K562 (cell line): Measurements from ENCODE around the gene TMEM181. TPM values are rescaled to one million over a fixed set of nuclear protein-coding genes. Genes with fewer than 3 reads are reported as not detected.

Experiments
- ATAC-seq: fragments of 200-7000 bp; cut with Tn5 transposase; 3 replicates; pipeline ENCODE4 v1.9.1; 2020; ENCODE audit warnings: moderate library complexity
- BruUV-seq: library from RNA; stranded (reverse); fragments of 400-500 nt; replicated peaks from 2 replicates; lab custom pipeline; 2021; lab: Mats Ljungman, UMichigan
- CTCF ChIA-PET: fragments of 300-600 bp; formaldehyde crosslinking; extraction: SDS; loops from one replicate; lab custom pipeline; 2021; ENCODE audit warnings: low intra/inter-chr PET ratio; lab: Yijun Ruan, JAX
- POLR2A ChIA-PET: fragments of 300-600, 350-650 bp; sonication (Branson Sonifier 250); formaldehyde crosslinking; extraction: SDS; loops from one replicate; lab custom pipeline; 2021; ENCODE audit warnings: antibody characterized with exemption, inconsistent platforms; lab: Yijun Ruan, JAX
- DNase-seq, 4 experiments: peaks; one replicate each; pipeline versions ENCODE4 v3.0.0 to v3.0.0-alpha.2; 2011 to 2018; ENCODE audit warnings: low spot score in 3 of 4, mixed read lengths in 3 of 4; ENCODE audit errors: extremely low read depth in 1 of 4
- FAIRE-seq: peaks from 2 replicates; lab custom pipeline; 2011; peaks lifted over from hg19 to GRCh38; lab: Jason Lieb, UNC
- H2AFZ ChIP-seq: 2 replicates; pipeline ENCODE4 v1.6.0; 2011; ENCODE audit warnings: low read depth, low read length, control low read depth, inconsistent platforms
- H3K27ac ChIP-seq: fragments of 200-600 bp; 3 replicates; pipeline ENCODE4 v1.8.0; 2011; ENCODE audit warnings: low read depth, mild to moderate bottlenecking, control low read depth, inconsistent platforms, low read length, moderate library complexity, mixed read lengths; ENCODE audit errors: extremely low read depth
- H3K27me3 ChIP-seq, 2 experiments: fragments of 300-600 bp in 1 of 2; 2 replicates in 1 of 2; 3 replicates in 1 of 2; pipeline versions ENCODE4 v1.6.0 to v1.8.0; 2011; ENCODE audit warnings: inconsistent platforms in 2 of 2, low read length in 2 of 2, mild to moderate bottlenecking in 1 of 2, mixed read lengths in 1 of 2, moderate library complexity in 1 of 2; ENCODE audit not compliant: control insufficient read depth in 2 of 2, insufficient read depth in 2 of 2
- H3K36me3 ChIP-seq: fragments of 300-600 bp; 3 replicates; pipeline ENCODE4 v1.8.0; 2011; ENCODE audit warnings: mild to moderate bottlenecking, low read length, inconsistent platforms; ENCODE audit not compliant: control insufficient read depth, insufficient read depth
- H3K4me1 ChIP-seq, 2 experiments: fragments of 200-600 bp in 1 of 2; replicated peaks in 1 of 2; 2 replicates in 1 of 2; 3 replicates in 1 of 2; pipeline versions ENCODE4 v1.5.1 to v1.8.0; 2011; ENCODE audit warnings: inconsistent platforms in 2 of 2, low read length in 2 of 2, mild to moderate bottlenecking in 1 of 2, mixed read lengths in 1 of 2, moderate library complexity in 1 of 2; ENCODE audit not compliant: control insufficient read depth in 2 of 2, insufficient read depth in 2 of 2
- H3K4me2 ChIP-seq: 2 replicates; pipeline ENCODE4 v1.6.1; 2011; ENCODE audit warnings: low read length, control low read depth, inconsistent platforms, mixed read lengths; ENCODE audit not compliant: insufficient read depth
- H3K4me3 ChIP-seq: fragments of 200-600 bp; sonication (generic), shearing (Covaris generic); 2 replicates; pipeline ENCODE4 v1.5.1; 2016; ENCODE audit warnings: control low read depth, inconsistent platforms
- H3K79me2 ChIP-seq: fragments of 200-600 bp; 3 replicates; pipeline ENCODE4 v1.8.0; 2011; ENCODE audit warnings: low read length, inconsistent platforms; ENCODE audit not compliant: control insufficient read depth, insufficient read depth
- H3K9ac ChIP-seq, 2 experiments: 2 replicates each; pipeline versions ENCODE4 v1.6.0 to v1.6.1; 2011; ENCODE audit warnings: low read depth in 2 of 2, low read length in 2 of 2, control low read depth in 1 of 2, inconsistent platforms in 1 of 2, mild to moderate bottlenecking in 1 of 2, mixed read lengths in 1 of 2; ENCODE audit not compliant: insufficient read depth in 1 of 2
- H3K9me1 ChIP-seq: one replicate; pipeline ENCODE4 v1.6.0; 2011; ENCODE audit warnings: inconsistent platforms, mild to moderate bottlenecking, low read length, moderate library complexity; ENCODE audit not compliant: control insufficient read depth, insufficient read depth
- H3K9me3 ChIP-seq: replicated peaks from 2 replicates; pipeline ENCODE4 v1.5.1; 2011; ENCODE audit warnings: low read depth, low read length, inconsistent platforms; ENCODE audit not compliant: control insufficient read depth, insufficient read depth
- H4K20me1 ChIP-seq: replicated peaks from 2 replicates; pipeline ENCODE4 v1.6.1; 2011; ENCODE audit warnings: low read length, inconsistent platforms, mixed read lengths; ENCODE audit not compliant: control insufficient read depth, insufficient read depth
- BCOR ChIP-seq: fragments of 450-650 bp; IDR thresholded peaks from 2 replicates; pipeline ENCODE4 v1.6.1; 2016
- HSF4 ChIP-seq: fragments of 250-450 bp; sonication (Bioruptor Pico); IDR thresholded peaks from 2 replicates; pipeline ENCODE4 v2.1.2; 2022; ENCODE audit warnings: mild to moderate bottlenecking, moderate library complexity, borderline replicate concordance
- MECOM ChIP-seq: fragments of 250-450 bp; sonication (Bioruptor Pico); IDR thresholded peaks from 2 replicates; pipeline ENCODE4 v1.8.0; 2022; ENCODE audit warnings: inconsistent platforms
- SMAD1 ChIP-seq: fragments of 150-350 bp; IDR thresholded peaks from 2 replicates; pipeline ENCODE4 v1.6.1; 2014; ENCODE audit warnings: low read length, low read depth; ENCODE audit not compliant: partially characterized antibody
- SP2 ChIP-seq: IDR thresholded peaks from 2 replicates; pipeline ENCODE4 v1.6.1; 2011; ENCODE audit warnings: mild to moderate bottlenecking, low read depth, low read length, moderate library complexity; ENCODE audit not compliant: poor library complexity, severe bottlenecking; ENCODE audit errors: extremely low read depth
- ZNF121 ChIP-seq: sonication (generic); formaldehyde crosslinking; conservative IDR thresholded peaks from 2 replicates; pipeline ENCODE4 v1.8.0; 2022; ENCODE audit warnings: missing genetic modification reagents
- ZNF561 ChIP-seq: fragments of 450-650 bp; formaldehyde crosslinking; conservative IDR thresholded peaks from 2 replicates; pipeline ENCODE4 v1.4.0; 2020; ENCODE audit warnings: mild to moderate bottlenecking, moderate library complexity
- ZNF79 ChIP-seq: fragments of 250-450 bp; sonication (Bioruptor Pico); IDR thresholded peaks from 2 replicates; pipeline ENCODE4 v1.4.0; 2020; ENCODE audit warnings: low read depth, mild to moderate bottlenecking, moderate library complexity
- WGBS: fragments of 100-300 bp; shearing (Covaris generic); methylation state at CpG from one replicate; pipeline ENCODE4 v1.1.6; 2016; ENCODE audit warnings: low coverage, mixed read lengths; ENCODE audit not compliant: insufficient coverage; ENCODE audit errors: missing lambda C conversion rate; 5-methylcytosine and 5-hydroxymethylcytosine counted together
- in situ Hi-C: fragments of 300-500 bp; cut with MboI; formaldehyde crosslinking; loops from 4 replicates; pipeline ENCODE4 v1.15.0; 2018; ENCODE audit warnings: inconsistent platforms, mixed read lengths
- intact Hi-C: fragments of 100-400 bp; cut with micrococcal nuclease; formaldehyde crosslinking; loops from 2 replicates; pipeline ENCODE4 v1.14.2; 2022
- polyA plus RNA-seq, 8 experiments: library from polyadenylated mRNA; depleted of rRNA in 4 of 8; stranded (reverse) in 5 of 8; unstranded in 3 of 8; fragments of >200 nt; fragmentation: Nextera tagmentation in 2 of 8; fragmentation: Illumina TruSeq in 1 of 8; extraction: Ambion mirVana in 2 of 8; extraction: Trizol in 1 of 8; gene quantifications; 2 replicates each; pipeline versions ENCODE4 v1.2.1 to v1.2.3, GENCODE V29; 2011 to 2014; ENCODE audit warnings: inconsistent platforms in 1 of 8, missing spikeins in 1 of 8
- total RNA-seq, 7 experiments: library from RNA; depleted of rRNA in 6 of 7; stranded (reverse); fragments of >200 nt in 6 of 7; fragmentation: Illumina TruSeq in 2 of 7; extraction: Trizol in 2 of 7; gene quantifications; 2 replicates each; pipeline versions ENCODE4 v1.2.1 to v1.2.3, GENCODE V29; 2011 to 2021; ENCODE audit warnings: low replicate concordance in 1 of 7

TMEM181 gene
- total and polyA plus RNA-seq, 9 of the 15 experiments (the other 6 are each of a cell fraction or from before 2014, with no cell fraction given): 5.6 to 27.2 (median 19.9) TPM

DNA sequence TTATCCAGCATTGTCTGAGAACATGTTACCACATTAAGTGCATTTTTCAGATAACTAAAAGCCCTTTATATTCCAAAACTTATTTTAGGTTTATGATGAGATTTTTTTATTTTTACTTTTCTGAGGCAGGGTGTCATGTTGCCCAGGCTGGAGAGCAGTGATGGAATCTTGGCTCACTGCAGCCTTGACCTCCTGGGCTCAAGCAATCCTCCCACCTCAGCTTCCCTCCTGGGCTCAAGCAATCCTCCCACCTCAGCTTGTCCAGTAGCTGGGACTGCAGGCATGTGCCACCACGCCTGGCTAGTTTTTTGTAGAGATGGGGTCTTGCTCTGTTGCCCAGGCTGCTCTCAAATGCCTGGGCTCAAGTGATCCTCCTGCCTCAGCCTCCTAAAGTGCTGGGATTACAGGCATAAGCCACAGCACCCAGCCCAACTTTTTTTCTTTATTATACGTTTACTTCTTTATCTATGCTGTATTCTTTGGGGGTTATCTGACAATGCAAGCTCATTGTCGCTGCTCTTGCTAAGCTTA, 78.5 kb downstream of the TMEM181 start:
- FAIRE-seq: no peak
- Histone ChIP-seq H3K9me3 (no peaks in the 10 kb centered on the region), H3K9ac (no peak overlapping the region; a peak in 1 of 4 replicates), H3K27ac (no peak overlapping the region), H3K4me3 (no peak overlapping the region), H2AFZ (no peak overlapping the region), H3K9me1 (no peaks in the 10 kb centered on the region), H3K4me2 (no peak overlapping the region), H4K20me1 (peaks cover 9% of the 10 kb centered on the region; the same call in 1 of the 2 replicates), H3K36me3 (peaks cover 71% of the 10 kb centered on the region), H3K79me2 (peaks cover 33% of the 10 kb centered on the region), H3K27me3 (no peaks in the 10 kb centered on the region), H3K4me1 (peaks cover 9 to 12% of the 10 kb centered on the region in 2 experiments; a peak in 3 of 5 replicates)
- POLR2A ChIA-PET: interaction anchor here (1.1 to 1.6 kb wide), 4 partner anchors 8 to 14 kb away, joined by 3 to 5 read pairs (median 4); no protein-coding TSS in a partner anchor
- TF ChIP-seq ZNF79 (CRISPR knock-in tag) (peak; percentile 51; the same call in 1 of the 2 replicates), HSF4 (CRISPR knock-in tag) (no peak), SP2 (no peak), BCOR (0 out of 2 replicates have a peak, but pooled peaks have one; percentile 17), MECOM (CRISPR knock-in tag) (no peak), ZNF121 (CRISPR knock-in tag) (peak; percentile 91), SMAD1 (no peak), ZNF561 (CRISPR knock-in tag) (no peak)
- intact Hi-C loops (no loop called here), in situ Hi-C loops (no loop called here)
- CTCF ChIA-PET: no interaction called here
- BruUV-seq: no TSS peak
- ATAC-seq: peak; percentile 20; the same call in 2 of the 3 replicates
- WGBS: 26% methylated on average over 3 of the region's 3 CpGs
- DNase-seq: no peak
